SK-N-SH treated with all-trans-retinoic acid at 6 μM for 48 hours (cell line): ENCODE results near the gene DHX15.

Experiments
- ATAC-seq: fragments of 200-7000 bp; cut with Tn5 transposase; 3 replicates; pipeline ENCODE4 v1.9.1; 2020; ENCODE audit warnings: mild to moderate bottlenecking, moderate library complexity
- ARNTL ChIP-seq: fragments of 450-650 bp; formaldehyde crosslinking; IDR thresholded peaks from 2 replicates; pipeline ENCODE4 v1.5.0; 2020; ENCODE audit warnings: low read depth, mild to moderate bottlenecking, moderate library complexity, borderline replicate concordance
- BACH2 ChIP-seq: fragments of 250-450 bp; sonication (Bioruptor Pico); IDR thresholded peaks from 2 replicates; pipeline ENCODE4 v1.9.0; 2021; ENCODE audit warnings: mild to moderate bottlenecking, borderline replicate concordance
- CSDC2 ChIP-seq: fragments of 250-450 bp; sonication (Bioruptor Pico); IDR thresholded peaks from 2 replicates; pipeline ENCODE4 v1.5.0; 2020; ENCODE audit warnings: mild to moderate bottlenecking, moderate library complexity
- ESRRG ChIP-seq: fragments of 250-450 bp; sonication (Bioruptor Pico); IDR thresholded peaks from 2 replicates; pipeline ENCODE4 v1.6.1; 2021; ENCODE audit warnings: mild to moderate bottlenecking
- GLIS3 ChIP-seq: fragments of 250-450 bp; sonication (Bioruptor Pico); IDR thresholded peaks from 2 replicates; pipeline ENCODE4 v1.5.0; 2020; ENCODE audit warnings: mild to moderate bottlenecking, moderate library complexity
- ISL1 ChIP-seq: fragments of 250-450 bp; sonication (Bioruptor Pico); IDR thresholded peaks from 2 replicates; pipeline ENCODE4 v2.1.2; 2022; ENCODE audit warnings: mild to moderate bottlenecking, moderate library complexity
- OSR1 ChIP-seq: fragments of 250-450 bp; sonication (Bioruptor Pico); IDR thresholded peaks from 2 replicates; pipeline ENCODE4 v1.8.0; 2022; ENCODE audit warnings: moderate library complexity, mild to moderate bottlenecking, inconsistent platforms
- PPARA ChIP-seq: fragments of 250-450 bp; sonication (Bioruptor Pico); IDR thresholded peaks from 2 replicates; pipeline ENCODE4 v1.5.0; 2020; ENCODE audit warnings: mild to moderate bottlenecking, borderline replicate concordance
- RARB ChIP-seq: fragments of 250-450 bp; sonication (Bioruptor Pico); IDR thresholded peaks from 2 replicates; pipeline ENCODE4 v1.8.0; 2021; ENCODE audit warnings: mild to moderate bottlenecking, moderate library complexity
- SNAI2 ChIP-seq: fragments of 250-450 bp; sonication (Bioruptor Pico); IDR thresholded peaks from 2 replicates; pipeline ENCODE4 v1.5.0; 2020; ENCODE audit warnings: mild to moderate bottlenecking, moderate library complexity
- TCF4 ChIP-seq: fragments of 250-450 bp; sonication (Bioruptor Pico); IDR thresholded peaks from 2 replicates; pipeline ENCODE4 v1.8.0; 2021; ENCODE audit warnings: mild to moderate bottlenecking, moderate library complexity, borderline replicate concordance
- TOX ChIP-seq: fragments of 250-450 bp; sonication (Bioruptor Pico); IDR thresholded peaks from 2 replicates; pipeline ENCODE4 v1.8.0; 2021; ENCODE audit warnings: mild to moderate bottlenecking, moderate library complexity, borderline replicate concordance
- ZC3H10 ChIP-seq: fragments of 250-450 bp; sonication (Bioruptor Pico); IDR thresholded peaks from 2 replicates; pipeline ENCODE4 v1.5.1; 2021; ENCODE audit warnings: mild to moderate bottlenecking, moderate library complexity
- ZFP3 ChIP-seq: fragments of 250-450 bp; sonication (Bioruptor Pico); IDR thresholded peaks from 2 replicates; pipeline ENCODE4 v1.5.0; 2020; ENCODE audit warnings: mild to moderate bottlenecking, moderate library complexity
- ZFP30 ChIP-seq: fragments of 450-650 bp; formaldehyde crosslinking; IDR thresholded peaks from 2 replicates; pipeline ENCODE4 v1.5.0; 2022; ENCODE audit warnings: mild to moderate bottlenecking, moderate library complexity
- ZNF565 ChIP-seq: fragments of 450-650 bp; formaldehyde crosslinking; conservative IDR thresholded peaks from 2 replicates; pipeline ENCODE4 v1.5.0; 2020; ENCODE audit warnings: low read depth, mild to moderate bottlenecking, moderate library complexity
- ZNF70 ChIP-seq: fragments of 450-650 bp; formaldehyde crosslinking; IDR thresholded peaks from 2 replicates; pipeline ENCODE4 v1.5.0; 2020; ENCODE audit warnings: mild to moderate bottlenecking, moderate library complexity
- ZNF8 ChIP-seq: fragments of 450-650 bp; formaldehyde crosslinking; IDR thresholded peaks from 2 replicates; pipeline ENCODE4 v1.5.0; 2020; ENCODE audit warnings: mild to moderate bottlenecking, moderate library complexity
- TF ChIP-seq, protein P1 (sequence below): fragments of 250-450 bp; sonication (Bioruptor Pico); IDR thresholded peaks from 2 replicates; pipeline ENCODE4 v1.8.0; 2020; ENCODE audit warnings: mild to moderate bottlenecking, moderate library complexity, borderline replicate concordance
- TF ChIP-seq, protein P2 (sequence below): fragments of 250-450 bp; sonication (Bioruptor Pico); IDR thresholded peaks from 2 replicates; pipeline ENCODE4 v1.8.0; 2021; ENCODE audit warnings: low read depth, mild to moderate bottlenecking, moderate library complexity, borderline replicate concordance
- TF ChIP-seq, protein P3 (sequence below): fragments of 250-450 bp; sonication (Bioruptor Pico); IDR thresholded peaks from 2 replicates; pipeline ENCODE4 v1.5.0; 2020; ENCODE audit warnings: mild to moderate bottlenecking, moderate library complexity
- TF ChIP-seq, protein P4 (sequence below): fragments of 250-450 bp; sonication (Bioruptor Pico); IDR thresholded peaks from 2 replicates; pipeline ENCODE4 v1.5.1; 2020; ENCODE audit warnings: low read depth, mild to moderate bottlenecking, moderate library complexity

The DHX15 gene

DNA sequence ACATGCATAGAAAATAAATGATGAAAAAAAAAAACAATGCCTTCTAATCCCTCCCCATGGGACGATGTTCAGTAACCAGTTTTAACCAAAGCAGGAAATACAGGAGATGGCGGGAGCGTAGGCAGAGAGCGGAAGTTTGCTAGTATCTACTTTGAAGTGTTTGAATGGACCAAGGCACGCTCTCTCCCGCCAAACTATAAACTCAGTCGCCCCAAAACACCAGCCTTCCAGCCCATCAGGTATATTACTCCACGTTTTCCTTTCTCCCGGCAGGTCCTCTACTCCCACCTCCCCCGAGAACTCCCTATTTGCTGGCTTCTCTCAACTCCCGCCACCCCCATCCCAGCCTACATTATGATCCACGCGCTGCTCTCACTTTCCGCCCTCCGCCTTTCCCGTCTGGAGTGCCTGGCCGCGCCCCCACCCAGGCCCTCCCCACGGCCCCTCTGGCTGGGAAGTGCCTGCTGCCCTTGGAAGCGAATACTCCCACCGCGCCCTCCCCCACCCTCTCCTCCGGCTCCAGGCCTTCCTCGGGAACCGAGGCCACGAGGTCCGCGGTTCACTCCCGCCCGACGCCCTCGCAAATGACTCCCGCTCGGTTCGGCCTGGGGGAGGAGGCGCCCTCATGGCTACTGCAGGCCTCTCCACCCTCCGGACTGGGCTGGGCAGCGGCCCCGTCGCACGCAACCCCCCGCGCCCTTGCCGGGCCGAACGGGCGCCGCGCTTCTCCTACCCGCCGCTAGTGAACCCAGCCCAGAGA, 723 bp downstream of the DHX15 start:
- TF ChIP-seq ZNF70 (CRISPR knock-in tag), result no peak
- TF ChIP-seq PPARA, result no peak
- TF ChIP-seq, protein P1, sequence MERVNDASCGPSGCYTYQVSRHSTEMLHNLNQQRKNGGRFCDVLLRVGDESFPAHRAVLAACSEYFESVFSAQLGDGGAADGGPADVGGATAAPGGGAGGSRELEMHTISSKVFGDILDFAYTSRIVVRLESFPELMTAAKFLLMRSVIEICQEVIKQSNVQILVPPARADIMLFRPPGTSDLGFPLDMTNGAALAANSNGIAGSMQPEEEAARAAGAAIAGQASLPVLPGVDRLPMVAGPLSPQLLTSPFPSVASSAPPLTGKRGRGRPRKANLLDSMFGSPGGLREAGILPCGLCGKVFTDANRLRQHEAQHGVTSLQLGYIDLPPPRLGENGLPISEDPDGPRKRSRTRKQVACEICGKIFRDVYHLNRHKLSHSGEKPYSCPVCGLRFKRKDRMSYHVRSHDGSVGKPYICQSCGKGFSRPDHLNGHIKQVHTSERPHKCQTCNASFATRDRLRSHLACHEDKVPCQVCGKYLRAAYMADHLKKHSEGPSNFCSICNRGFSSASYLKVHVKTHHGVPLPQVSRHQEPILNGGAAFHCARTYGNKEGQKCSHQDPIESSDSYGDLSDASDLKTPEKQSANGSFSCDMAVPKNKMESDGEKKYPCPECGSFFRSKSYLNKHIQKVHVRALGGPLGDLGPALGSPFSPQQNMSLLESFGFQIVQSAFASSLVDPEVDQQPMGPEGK (CRISPR knock-in tag), result no peak
- TF ChIP-seq, protein P2, sequence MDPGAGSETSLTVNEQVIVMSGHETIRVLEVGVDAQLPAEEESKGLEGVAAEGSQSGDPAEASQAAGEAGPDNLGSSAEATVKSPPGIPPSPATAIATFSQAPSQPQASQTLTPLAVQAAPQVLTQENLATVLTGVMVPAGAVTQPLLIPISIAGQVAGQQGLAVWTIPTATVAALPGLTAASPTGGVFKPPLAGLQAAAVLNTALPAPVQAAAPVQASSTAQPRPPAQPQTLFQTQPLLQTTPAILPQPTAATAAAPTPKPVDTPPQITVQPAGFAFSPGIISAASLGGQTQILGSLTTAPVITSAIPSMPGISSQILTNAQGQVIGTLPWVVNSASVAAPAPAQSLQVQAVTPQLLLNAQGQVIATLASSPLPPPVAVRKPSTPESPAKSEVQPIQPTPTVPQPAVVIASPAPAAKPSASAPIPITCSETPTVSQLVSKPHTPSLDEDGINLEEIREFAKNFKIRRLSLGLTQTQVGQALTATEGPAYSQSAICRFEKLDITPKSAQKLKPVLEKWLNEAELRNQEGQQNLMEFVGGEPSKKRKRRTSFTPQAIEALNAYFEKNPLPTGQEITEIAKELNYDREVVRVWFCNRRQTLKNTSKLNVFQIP (CRISPR knock-in tag), result no peak
- no peak for TF ChIP-seq ZC3H10 (CRISPR knock-in tag)
- TF ChIP-seq SNAI2 (CRISPR knock-in tag), result no peak
- no peak for TF ChIP-seq CSDC2 (CRISPR knock-in tag)
- peak; percentile 68 for ATAC-seq

DNA sequence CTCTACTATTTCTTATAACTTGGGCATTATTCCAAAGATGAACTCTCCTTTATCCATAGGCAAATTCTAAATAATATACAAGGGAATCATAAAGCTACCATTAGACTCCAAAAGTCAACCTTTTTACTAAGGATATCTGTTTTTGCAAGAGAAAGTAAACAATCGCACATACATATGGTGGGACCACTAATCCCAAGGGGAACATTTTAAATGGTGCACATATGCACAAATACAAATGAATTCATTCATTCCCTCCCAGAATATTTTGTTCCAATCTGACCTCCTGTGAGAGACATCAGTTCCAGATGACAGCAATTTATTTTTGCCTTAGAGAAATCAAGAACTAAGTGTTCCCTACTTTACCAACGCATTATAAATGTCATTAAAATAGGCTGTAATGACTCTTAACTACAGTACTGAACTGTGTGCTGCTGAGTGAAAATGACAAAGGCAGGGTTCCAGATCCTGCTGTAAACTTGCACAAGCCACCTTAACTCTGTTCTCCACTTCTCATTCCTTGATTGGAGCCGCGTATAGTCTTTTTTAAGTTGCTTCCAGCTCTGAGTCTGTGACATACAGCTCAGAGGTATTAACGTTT, 2.0 kb downstream of the DHX15 start:
- no peak for TF ChIP-seq ZNF565
- TF ChIP-seq PPARA, result no peak
- no peak for TF ChIP-seq TOX (CRISPR knock-in tag)
- TF ChIP-seq, protein P1 (CRISPR knock-in tag), result no peak
- TF ChIP-seq, protein P3, sequence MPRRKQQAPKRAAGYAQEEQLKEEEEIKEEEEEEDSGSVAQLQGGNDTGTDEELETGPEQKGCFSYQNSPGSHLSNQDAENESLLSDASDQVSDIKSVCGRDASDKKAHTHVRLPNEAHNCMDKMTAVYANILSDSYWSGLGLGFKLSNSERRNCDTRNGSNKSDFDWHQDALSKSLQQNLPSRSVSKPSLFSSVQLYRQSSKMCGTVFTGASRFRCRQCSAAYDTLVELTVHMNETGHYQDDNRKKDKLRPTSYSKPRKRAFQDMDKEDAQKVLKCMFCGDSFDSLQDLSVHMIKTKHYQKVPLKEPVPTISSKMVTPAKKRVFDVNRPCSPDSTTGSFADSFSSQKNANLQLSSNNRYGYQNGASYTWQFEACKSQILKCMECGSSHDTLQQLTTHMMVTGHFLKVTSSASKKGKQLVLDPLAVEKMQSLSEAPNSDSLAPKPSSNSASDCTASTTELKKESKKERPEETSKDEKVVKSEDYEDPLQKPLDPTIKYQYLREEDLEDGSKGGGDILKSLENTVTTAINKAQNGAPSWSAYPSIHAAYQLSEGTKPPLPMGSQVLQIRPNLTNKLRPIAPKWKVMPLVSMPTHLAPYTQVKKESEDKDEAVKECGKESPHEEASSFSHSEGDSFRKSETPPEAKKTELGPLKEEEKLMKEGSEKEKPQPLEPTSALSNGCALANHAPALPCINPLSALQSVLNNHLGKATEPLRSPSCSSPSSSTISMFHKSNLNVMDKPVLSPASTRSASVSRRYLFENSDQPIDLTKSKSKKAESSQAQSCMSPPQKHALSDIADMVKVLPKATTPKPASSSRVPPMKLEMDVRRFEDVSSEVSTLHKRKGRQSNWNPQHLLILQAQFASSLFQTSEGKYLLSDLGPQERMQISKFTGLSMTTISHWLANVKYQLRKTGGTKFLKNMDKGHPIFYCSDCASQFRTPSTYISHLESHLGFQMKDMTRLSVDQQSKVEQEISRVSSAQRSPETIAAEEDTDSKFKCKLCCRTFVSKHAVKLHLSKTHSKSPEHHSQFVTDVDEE (CRISPR knock-in tag), result no peak
- TF ChIP-seq ESRRG (CRISPR knock-in tag), result no peak
- no peak for TF ChIP-seq BACH2 (CRISPR knock-in tag)
- no peak for TF ChIP-seq ZFP30 (CRISPR knock-in tag)
- TF ChIP-seq, protein P4, sequence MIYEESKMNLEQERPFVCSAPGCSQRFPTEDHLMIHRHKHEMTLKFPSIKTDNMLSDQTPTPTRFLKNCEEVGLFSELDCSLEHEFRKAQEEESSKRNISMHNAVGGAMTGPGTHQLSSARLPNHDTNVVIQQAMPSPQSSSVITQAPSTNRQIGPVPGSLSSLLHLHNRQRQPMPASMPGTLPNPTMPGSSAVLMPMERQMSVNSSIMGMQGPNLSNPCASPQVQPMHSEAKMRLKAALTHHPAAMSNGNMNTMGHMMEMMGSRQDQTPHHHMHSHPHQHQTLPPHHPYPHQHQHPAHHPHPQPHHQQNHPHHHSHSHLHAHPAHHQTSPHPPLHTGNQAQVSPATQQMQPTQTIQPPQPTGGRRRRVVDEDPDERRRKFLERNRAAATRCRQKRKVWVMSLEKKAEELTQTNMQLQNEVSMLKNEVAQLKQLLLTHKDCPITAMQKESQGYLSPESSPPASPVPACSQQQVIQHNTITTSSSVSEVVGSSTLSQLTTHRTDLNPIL (CRISPR knock-in tag), result no peak
- no peak for TF ChIP-seq CSDC2 (CRISPR knock-in tag)
- ATAC-seq, result no peak

DNA sequence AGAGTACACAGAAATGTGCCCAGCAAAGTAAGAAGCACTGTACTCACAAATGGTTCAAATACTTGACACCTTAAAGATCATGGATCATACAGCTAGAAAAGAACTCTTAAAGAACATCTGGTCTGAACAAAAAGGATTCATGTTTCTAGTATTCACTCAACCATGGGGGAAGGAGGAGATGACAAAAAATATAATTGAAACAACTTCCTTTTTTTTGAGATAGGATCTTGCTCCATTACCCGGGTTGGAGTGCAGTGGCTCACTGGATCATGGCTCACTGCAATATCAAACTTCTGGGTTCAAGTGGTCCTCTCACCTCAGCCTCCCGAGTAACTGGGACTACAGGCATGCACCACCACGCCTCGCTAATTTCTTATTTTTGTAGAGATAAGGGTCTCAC, 6.0 kb downstream of the DHX15 start:
- ATAC-seq, result no peak
- no peak for TF ChIP-seq ISL1 (CRISPR knock-in tag)
- TF ChIP-seq, protein P2 (CRISPR knock-in tag), result no peak
- no peak for TF ChIP-seq RARB (CRISPR knock-in tag)
- TF ChIP-seq BACH2 (CRISPR knock-in tag), result no peak
- no peak for TF ChIP-seq ARNTL (CRISPR knock-in tag)
- no peak for TF ChIP-seq PPARA
- TF ChIP-seq ZC3H10 (CRISPR knock-in tag), result no peak
- TF ChIP-seq TCF4 (CRISPR knock-in tag), result no peak
- TF ChIP-seq ZFP30 (CRISPR knock-in tag), result no peak
- no peak for TF ChIP-seq ZNF8 (CRISPR knock-in tag)
- TF ChIP-seq, protein P3 (CRISPR knock-in tag), result no peak
- no peak for TF ChIP-seq OSR1
- TF ChIP-seq ZFP3 (CRISPR knock-in tag), result no peak
- no peak for TF ChIP-seq ZNF70 (CRISPR knock-in tag)
- no peak for TF ChIP-seq TOX (CRISPR knock-in tag)
- no peak for TF ChIP-seq ZNF565
- no peak for TF ChIP-seq GLIS3 (CRISPR knock-in tag)
